ENCODE data around the gene CFAP46. TPM values are rescaled to one million over a fixed set of nuclear protein-coding genes. Genes with fewer than 3 reads are reported as not detected.

CFAP46 gene
- total and polyA plus RNA-seq, 8 donors = 1.2 to 5.2 (median 3.5) TPM

- Histone ChIP-seq H3K27me3 (peaks cover 64 to 74% of the 10 kb centered on the region in 2 donors), H3K27ac (no peak overlapping the region), H3K4me3 (no peak overlapping the region), H3K9me3 (no peaks in the 10 kb centered on the region), H3K4me1 (peaks cover 11 to 34% of the 10 kb centered on the region in 2 donors), H3K36me3 (peaks cover 0 to 39% of the 10 kb centered on the region in 2 donors)
- ATAC-seq (no peak), DNase-seq (no peak)
- intact Hi-C loops (cut with DNase I) = no loop called here
- TF ChIP-seq CTCF (IDR thresholded peaks at IDR 0.05) = no peak
Measured at GRCh38 chr10:132784866-132785722, 157.3 kb downstream of the CFAP46 start.

DNA sequence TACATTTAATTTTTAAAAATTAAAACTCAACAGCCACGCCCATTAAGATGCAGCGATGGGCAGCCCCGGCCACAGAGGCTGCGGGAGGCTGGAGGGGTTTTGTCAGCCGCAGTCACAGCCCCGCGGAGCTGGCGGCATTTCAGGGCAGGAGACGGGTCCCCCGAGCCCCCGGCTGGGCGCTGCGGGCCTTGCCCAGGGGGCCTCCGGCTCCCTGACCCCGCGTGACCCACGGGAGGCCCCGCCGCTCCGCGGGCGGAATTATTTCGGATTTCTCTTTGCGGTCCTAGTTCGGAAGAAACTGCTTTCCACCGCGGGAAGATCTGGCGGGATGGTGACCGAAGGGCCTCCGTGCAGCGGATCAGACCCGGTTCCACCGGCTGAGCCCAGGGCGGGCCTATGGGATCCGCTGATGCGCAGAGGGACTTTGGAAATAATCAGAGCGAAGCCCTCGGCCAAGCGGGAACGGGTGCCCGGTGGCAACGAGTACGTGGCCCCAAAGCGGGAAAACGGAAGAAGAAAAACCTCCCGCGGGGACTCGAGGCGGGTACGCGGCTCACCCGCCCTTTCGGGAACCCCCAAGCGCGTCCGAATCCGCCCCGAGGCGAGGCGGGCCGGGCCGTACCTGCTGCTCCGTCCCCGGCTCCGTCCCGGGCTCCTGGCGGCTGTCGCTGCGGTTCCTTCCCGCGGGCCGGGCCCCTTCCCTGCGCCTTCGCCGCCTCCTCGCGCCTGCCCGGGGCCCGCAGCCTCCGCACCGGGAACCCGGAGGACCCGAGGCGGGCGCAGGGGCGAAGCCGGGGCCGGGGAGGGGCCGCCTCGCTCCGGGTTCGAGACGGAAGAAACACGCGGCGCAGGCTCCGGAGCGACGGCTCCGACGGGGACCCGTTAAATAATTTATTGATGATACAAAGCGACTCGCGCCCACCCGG is 158.2 kb downstream of the CFAP46 start:
- no peak for TF ChIP-seq CTCF (IDR thresholded peaks at IDR 0.05)
- H3K4me1 ChIP-seq = peaks cover 11 to 34% of the 10 kb centered on the region in 2 donors
- no peaks in the 10 kb centered on the region for H3K9me3 ChIP-seq
- H3K4me3 ChIP-seq = no peak overlapping the region
- no peak for ATAC-seq
- no peak for DNase-seq
- no peak overlapping the region for H3K27ac ChIP-seq
- H3K27me3 ChIP-seq = peaks cover 59 to 65% of the 10 kb centered on the region in 2 donors
- peaks cover 0 to 48% of the 10 kb centered on the region in 2 donors for H3K36me3 ChIP-seq
- intact Hi-C loops (cut with DNase I) = no loop called here

DNA sequence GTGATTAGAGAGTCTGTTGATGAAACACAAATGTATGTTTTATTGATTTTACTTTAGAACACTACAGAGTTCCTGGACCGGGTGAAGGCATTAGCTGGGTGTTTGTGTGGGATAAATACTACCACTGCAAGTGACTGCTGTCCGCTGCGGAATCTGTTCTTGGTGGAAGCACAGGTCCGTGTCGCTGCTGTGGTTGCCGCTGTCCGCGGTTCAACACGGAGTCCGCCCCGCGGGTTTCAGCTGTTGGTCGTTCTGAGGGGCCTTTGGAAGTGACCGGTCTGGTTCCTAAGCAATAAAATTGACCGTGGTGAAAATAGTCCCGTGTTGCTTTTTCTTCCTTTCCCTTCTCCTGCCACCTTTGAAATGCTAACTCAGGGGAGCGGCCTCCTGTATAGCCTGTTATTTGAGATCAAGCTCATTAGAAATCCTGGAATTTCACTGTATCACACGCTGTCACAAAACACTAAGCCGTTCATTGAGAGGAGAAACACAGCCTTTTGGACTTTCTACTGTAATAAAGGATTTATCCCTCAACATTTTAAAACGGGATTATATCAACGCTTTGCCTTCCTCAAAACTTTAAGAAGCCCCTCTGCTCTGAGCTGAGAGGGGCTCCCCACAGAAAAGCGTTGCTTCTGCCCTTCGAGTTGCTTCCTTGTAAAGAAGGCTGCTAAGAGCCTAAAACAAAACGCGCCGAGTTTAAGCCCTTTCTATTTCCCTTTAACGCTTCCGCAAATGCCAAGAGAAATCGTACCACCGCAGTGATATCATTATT is 159.0 kb downstream of the CFAP46 start:
- Histone ChIP-seq H3K27ac (no peak overlapping the region), H3K4me3 (no peak overlapping the region), H3K27me3 (peaks cover 50 to 57% of the 10 kb centered on the region in 2 donors), H3K4me1 (peaks cover 11 to 33% of the 10 kb centered on the region in 2 donors), H3K36me3 (peaks cover 0 to 56% of the 10 kb centered on the region in 2 donors), H3K9me3 (no peaks in the 10 kb centered on the region)
- TF ChIP-seq CTCF (IDR thresholded peaks at IDR 0.05) = no peak
- intact Hi-C loops (cut with DNase I) = no loop called here
- ATAC-seq (no peak), DNase-seq (no peak)

GRCh38 chr10:132781556-132781955 is 160.8 kb downstream of the CFAP46 start:
- no peak for TF ChIP-seq CTCF (IDR thresholded peaks at IDR 0.05)
- H3K27ac ChIP-seq = no peak overlapping the region
- no peaks in the 10 kb centered on the region for H3K9me3 ChIP-seq
- no peak for DNase-seq
- H3K36me3 ChIP-seq = peaks cover 0 to 73% of the 10 kb centered on the region in 2 donors
- H3K27me3 ChIP-seq = peaks cover 32 to 39% of the 10 kb centered on the region in 2 donors
- no peak for ATAC-seq
- intact Hi-C loops (cut with DNase I) = no loop called here
- no peak overlapping the region for H3K4me3 ChIP-seq
- H3K4me1 ChIP-seq = peaks cover under 1 to 15% of the 10 kb centered on the region in 2 donors

Data from left lung (tissue), 10 donors.